Duodenal mucosa (tissue), 2 donors: ENCODE measurements around the gene ZBED4.

ENCODE experiments used
- H3K27ac ChIP-seq: one replicate; pipeline ENCODE4 v1.7.0; 2013; ENCODE audit warnings: low read depth, low read length
- H3K27me3 ChIP-seq, 2 donors: one replicate each; pipeline ENCODE4 v1.7.0; 2013; ENCODE audit warnings: low read length in 2 of 2, control low read depth in 1 of 2; ENCODE audit not compliant: insufficient read depth in 2 of 2, control insufficient read depth in 1 of 2
- H3K36me3 ChIP-seq, 2 donors: one replicate each; pipeline ENCODE4 v1.7.0; 2013; ENCODE audit warnings: low read length in 2 of 2, control low read depth in 1 of 2; ENCODE audit not compliant: insufficient read depth in 2 of 2, control insufficient read depth in 1 of 2
- H3K4me1 ChIP-seq, 2 donors: one replicate each; pipeline ENCODE4 v1.7.0; 2013; ENCODE audit warnings: low read length in 2 of 2, control low read depth in 1 of 2; ENCODE audit not compliant: insufficient read depth in 2 of 2, control insufficient read depth in 1 of 2
- H3K4me3 ChIP-seq, 2 donors: one replicate each; pipeline ENCODE4 v1.7.0; 2013; ENCODE audit warnings: low read length in 2 of 2, low read depth in 1 of 2
- H3K9ac ChIP-seq, 2 donors: one replicate each; pipeline ENCODE4 v1.7.0; 2013; ENCODE audit warnings: low read length in 2 of 2, low read depth in 1 of 2
- H3K9me3 ChIP-seq, 2 donors: one replicate each; pipeline ENCODE4 v1.7.0; 2013; ENCODE audit warnings: low read length in 2 of 2, control low read depth in 1 of 2; ENCODE audit not compliant: control insufficient read depth in 1 of 2

The ZBED4 gene

GRCh38 chr22:49911881-49912625 lies 58.4 kb downstream of the ZBED4 start:
- peaks cover 0 to 4% of the 10 kb centered on the region in 2 donors for H3K4me1 ChIP-seq
- H3K27me3 ChIP-seq: no peaks in the 10 kb centered on the region
- no peak overlapping the region for H3K4me3 ChIP-seq
- H3K9ac ChIP-seq: no peak overlapping the region
- H3K9me3 ChIP-seq: no peaks in the 10 kb centered on the region
- no peak overlapping the region for H3K27ac ChIP-seq
- H3K36me3 ChIP-seq: peaks cover 30 to 44% of the 10 kb centered on the region in 2 donors

- Histone ChIP-seq H3K36me3 (peaks cover 22 to 35% of the 10 kb centered on the region in 2 donors), H3K4me1 (peaks cover 0 to 7% of the 10 kb centered on the region in 2 donors), H3K27me3 (no peaks in the 10 kb centered on the region), H3K27ac (no peak overlapping the region), H3K9ac (no peak overlapping the region), H3K4me3 (no peak overlapping the region), H3K9me3 (no peaks in the 10 kb centered on the region)
Observed at GRCh38 chr22:49913026-49913425, 59.4 kb downstream of the ZBED4 start.

GRCh38 chr22:49913446-49913845 lies 59.8 kb downstream of the ZBED4 start:
- Histone ChIP-seq H3K9ac (no peak overlapping the region), H3K27me3 (no peaks in the 10 kb centered on the region), H3K36me3 (peaks cover 21 to 30% of the 10 kb centered on the region in 2 donors), H3K4me1 (peaks cover 0 to 7% of the 10 kb centered on the region in 2 donors), H3K4me3 (no peak overlapping the region), H3K9me3 (no peaks in the 10 kb centered on the region), H3K27ac (no peak overlapping the region)

GRCh38 chr22:49914256-49914655 lies 60.6 kb downstream of the ZBED4 start:
- H3K4me1 ChIP-seq: peaks cover 5 to 10% of the 10 kb centered on the region in 2 donors
- peaks cover 21 to 25% of the 10 kb centered on the region in 2 donors for H3K36me3 ChIP-seq
- no peak overlapping the region for H3K27ac ChIP-seq
- no peaks in the 10 kb centered on the region for H3K9me3 ChIP-seq
- no peak overlapping the region for H3K9ac ChIP-seq
- H3K4me3 ChIP-seq: no peak overlapping the region
- no peaks in the 10 kb centered on the region for H3K27me3 ChIP-seq

- Histone ChIP-seq H3K27me3 (no peaks in the 10 kb centered on the region), H3K9ac (no peak overlapping the region), H3K4me3 (no peak overlapping the region), H3K27ac (no peak overlapping the region), H3K9me3 (no peaks in the 10 kb centered on the region), H3K4me1 (peaks cover 9 to 15% of the 10 kb centered on the region in 2 donors), H3K36me3 (peaks cover 19 to 32% of the 10 kb centered on the region in 2 donors)
Observed at GRCh38 chr22:49915610-49916009, 62.0 kb downstream of the ZBED4 start.

GRCh38 chr22:49916831-49917230 lies 63.2 kb downstream of the ZBED4 start:
- Histone ChIP-seq H3K27ac (no peak overlapping the region), H3K9ac (peak overlapping the region in 1 of 2 donors; percentile 70), H3K27me3 (no peaks in the 10 kb centered on the region), H3K9me3 (no peaks in the 10 kb centered on the region), H3K36me3 (peaks cover 17 to 39% of the 10 kb centered on the region in 2 donors), H3K4me1 (peaks cover 9 to 15% of the 10 kb centered on the region in 2 donors), H3K4me3 (peak overlapping the region in 1 of 2 donors; percentile 82)

GRCh38 chr22:49917974-49918910 lies 64.6 kb downstream of the ZBED4 start, which contains the start of the genes ALG12 and CRELD2:
ALG12 (minus strand) TSS chr22:49918438; CDS start chr22:49913765, 4,673 bp downstream.
CRELD2 (plus strand) TSS chr22:49918634; CDS start chr22:49918770, 136 bp downstream.
- peaks cover 8 to 27% of the 10 kb centered on the region in 2 donors for H3K36me3 ChIP-seq
- H3K9me3 ChIP-seq: no peaks in the 10 kb centered on the region
- H3K27ac ChIP-seq: peak within 1 kb of the TSS; percentile 95
- peaks cover 9 to 15% of the 10 kb centered on the region in 2 donors for H3K4me1 ChIP-seq
- no peaks in the 10 kb centered on the region for H3K27me3 ChIP-seq
- peak within 1 kb of the TSS; percentile 70 to 72 for H3K9ac ChIP-seq
- H3K4me3 ChIP-seq: peak within 1 kb of the TSS; percentile 76 to 82

- Histone ChIP-seq H3K36me3 (peaks cover 4 to 20% of the 10 kb centered on the region in 2 donors), H3K27ac (no peak overlapping the region), H3K27me3 (no peaks in the 10 kb centered on the region), H3K4me1 (peaks cover 9 to 15% of the 10 kb centered on the region in 2 donors), H3K9ac (peak overlapping the region; percentile 63 to 70), H3K9me3 (no peaks in the 10 kb centered on the region), H3K4me3 (peak overlapping the region; percentile 76 to 82)
Observed at GRCh38 chr22:49918911-49919881, 65.6 kb downstream of the ZBED4 start.

GRCh38 chr22:49920859-49921258 lies 67.2 kb downstream of the ZBED4 start:
- no peak overlapping the region for H3K9ac ChIP-seq
- no peaks in the 10 kb centered on the region for H3K27me3 ChIP-seq
- H3K4me1 ChIP-seq: peaks cover 10 to 15% of the 10 kb centered on the region in 2 donors
- H3K27ac ChIP-seq: no peak overlapping the region
- no peak overlapping the region for H3K4me3 ChIP-seq
- peaks cover 4 to 22% of the 10 kb centered on the region in 2 donors for H3K36me3 ChIP-seq
- H3K9me3 ChIP-seq: no peaks in the 10 kb centered on the region
